ENCODE data around the gene GRPR. TPM values are rescaled to one million over a fixed set of nuclear protein-coding genes. Genes with fewer than 3 reads are reported as not detected.
A peak's percentile ranks its signal among the peaks of the same experiment; 100 is the strongest.

GRPR gene
- total RNA-seq, result 0.41 TPM

DNA sequence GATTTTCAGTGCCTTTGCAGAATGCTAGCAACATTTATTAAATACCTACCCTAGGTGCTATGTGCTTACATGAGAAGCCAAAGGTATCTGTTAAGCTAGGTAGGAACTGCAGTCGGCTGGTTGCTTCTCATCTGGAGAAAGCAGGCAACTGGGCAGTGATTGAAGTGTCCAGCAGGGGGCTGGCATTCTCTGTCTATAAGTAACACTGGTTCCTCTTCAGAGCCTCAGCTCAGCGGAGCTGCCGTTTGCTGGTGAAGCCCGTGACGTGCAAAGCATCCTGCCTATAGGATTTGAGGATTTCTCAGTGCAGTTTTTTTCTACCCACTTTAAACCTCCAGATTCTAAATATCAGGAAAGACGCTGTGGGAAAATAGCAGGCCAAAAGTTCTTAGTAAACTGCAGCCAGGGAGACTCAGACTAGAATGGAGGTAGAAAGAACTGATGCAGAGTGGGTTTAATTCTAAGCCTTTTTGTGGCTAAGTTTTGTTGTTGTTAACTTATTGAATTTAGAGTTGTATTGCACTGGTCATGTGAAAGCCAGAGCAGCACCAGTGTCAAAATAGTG is at the start of gene GRPR:
GRPR (plus strand) TSS at position 344 of the 565 bp plus-strand sequence. CDS start 389 bp downstream, outside the sequence.
- FAIRE-seq (no peak), DNase-seq (ENCODE audit: low spot score in 2 of 2) (peak in 1 of 2 donors; percentile 16)

DNA sequence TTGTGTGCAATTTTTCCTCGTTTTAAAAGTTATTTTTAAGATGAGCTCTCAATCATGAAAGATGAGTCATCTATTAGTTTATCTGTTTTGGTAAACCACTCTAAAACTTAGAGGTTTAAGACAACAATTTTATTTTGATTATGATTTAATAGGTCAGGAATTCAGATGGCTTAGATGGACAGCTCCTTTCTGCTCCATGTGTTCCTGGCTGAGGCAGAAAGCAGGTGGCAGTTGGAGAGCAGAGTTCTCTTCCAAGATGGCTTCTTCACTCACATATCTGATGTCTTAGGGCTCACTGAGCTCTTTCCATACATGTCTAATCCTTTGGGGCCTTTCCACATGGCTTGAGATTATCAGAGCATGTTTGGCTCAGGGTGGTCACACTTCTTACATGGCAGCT is 48.3 kb upstream of the GRPR start:
- FAIRE-seq (no peak), DNase-seq (ENCODE audit: low spot score in 2 of 2) (no peak)

DNA sequence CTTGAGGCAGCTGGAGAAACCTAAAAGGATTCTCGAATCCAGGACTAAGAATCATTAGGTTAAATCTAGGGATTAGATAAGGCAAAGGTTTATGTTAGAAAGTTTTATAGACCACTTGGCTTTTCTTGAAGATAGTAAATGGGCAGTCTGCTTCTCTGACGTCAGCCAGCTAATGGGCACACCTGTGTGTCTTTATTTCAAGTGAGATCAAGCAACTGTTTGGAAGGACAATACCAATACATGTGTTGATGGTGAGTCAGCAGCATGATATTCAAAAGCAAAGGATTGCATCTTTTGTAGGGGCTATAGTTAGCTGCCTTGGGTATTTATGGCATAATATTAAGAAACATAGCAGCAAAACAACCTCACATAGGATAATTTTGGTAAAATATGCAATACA is 46.5 kb upstream of the GRPR start:
- FAIRE-seq (no peak), DNase-seq (ENCODE audit: low spot score in 2 of 2) (no peak)

DNA sequence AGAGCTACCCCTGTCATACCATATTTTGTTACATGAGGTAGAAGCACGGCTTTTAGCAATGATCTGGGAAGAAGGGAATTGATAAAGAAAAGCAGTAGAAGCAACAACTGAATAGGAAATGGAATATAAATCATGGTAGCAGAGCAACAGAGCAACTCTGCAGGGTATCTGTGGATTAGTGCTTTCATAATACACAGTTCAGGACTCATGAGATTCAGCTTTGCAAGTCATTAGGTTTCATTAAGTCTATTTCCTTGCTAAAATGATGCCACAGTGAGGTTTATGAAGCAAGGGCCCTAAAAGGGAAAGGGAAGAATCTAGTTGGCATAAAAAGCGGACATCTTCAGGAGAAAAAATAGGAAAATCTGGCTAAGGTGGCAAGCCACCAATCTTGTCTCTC is 45.6 kb upstream of the GRPR start:
- FAIRE-seq, result no peak
- no peak for DNase-seq (ENCODE audit: low spot score in 2 of 2)

DNA sequence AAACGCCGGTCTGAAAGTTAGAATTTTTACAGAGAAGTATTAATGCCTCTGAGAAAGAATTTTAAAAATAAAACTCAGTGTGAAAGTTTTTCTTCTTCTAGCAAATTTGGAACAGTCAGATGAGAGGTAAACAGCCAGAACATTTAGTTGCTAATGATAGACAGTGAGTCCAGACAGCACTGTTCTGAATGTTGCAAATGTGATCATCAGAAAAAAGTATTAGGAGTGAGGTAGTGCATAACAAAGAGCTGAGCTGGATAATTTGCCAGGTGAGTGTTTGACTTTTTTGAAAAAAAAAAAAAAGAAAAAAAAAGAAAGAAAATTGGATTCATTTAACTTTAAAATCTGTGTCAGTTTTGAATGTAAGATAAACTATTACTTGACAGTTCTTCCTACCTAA is 42.0 kb upstream of the GRPR start:
- no peak for DNase-seq (ENCODE audit: low spot score in 2 of 2)
- FAIRE-seq, result no peak

DNA sequence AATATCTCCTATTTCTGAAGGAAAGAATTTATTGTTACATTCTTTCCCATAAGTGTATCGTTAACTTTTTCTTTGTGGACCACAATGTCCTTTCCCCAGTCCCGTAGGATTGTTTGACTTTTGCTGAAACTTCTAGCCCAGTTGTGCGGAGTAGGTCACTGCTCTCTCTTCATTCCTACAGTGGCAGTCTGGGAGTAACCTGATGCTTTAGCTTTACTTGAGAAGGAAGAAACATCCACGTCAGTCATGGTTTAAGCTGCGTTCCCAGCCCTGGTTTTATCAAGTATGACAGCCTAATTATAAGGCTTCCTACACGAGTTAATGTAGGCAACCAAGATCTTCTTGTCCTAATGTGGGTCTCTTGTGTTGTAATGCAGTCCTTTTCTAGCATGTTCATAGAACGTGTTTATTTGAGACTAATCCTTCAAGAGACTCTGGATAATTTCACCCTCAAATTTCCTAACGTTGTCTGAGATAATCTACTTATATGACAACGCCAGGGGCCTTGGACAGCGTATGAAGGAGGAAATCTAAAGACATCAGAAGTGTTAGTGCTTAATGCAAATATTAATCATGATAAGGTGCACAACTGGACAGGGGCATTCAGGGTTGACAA is 40.8 kb upstream of the GRPR start:
- no peak for DNase-seq (ENCODE audit: low spot score in 2 of 2)
- FAIRE-seq, result no peak

DNA sequence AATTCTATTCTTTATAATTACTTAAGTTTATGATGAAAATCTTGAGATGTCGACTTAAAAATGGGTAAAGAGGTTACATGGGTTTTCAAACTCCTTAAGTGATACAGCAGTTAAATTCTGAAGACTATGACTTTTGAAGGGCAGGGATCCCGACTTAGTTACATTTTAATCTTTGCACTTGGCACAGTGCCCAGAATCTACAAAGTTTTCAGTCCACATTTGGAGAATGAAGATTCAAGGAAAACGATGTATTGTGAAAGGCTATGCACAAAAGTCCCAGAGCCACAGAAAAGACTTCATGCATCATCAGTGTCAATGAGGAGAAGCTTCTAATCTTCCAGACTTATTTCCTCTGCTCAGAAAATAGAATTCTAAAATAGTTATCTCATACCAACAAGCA is 36.3 kb upstream of the GRPR start:
- DNase-seq (ENCODE audit: low spot score in 2 of 2), result no peak

DNA sequence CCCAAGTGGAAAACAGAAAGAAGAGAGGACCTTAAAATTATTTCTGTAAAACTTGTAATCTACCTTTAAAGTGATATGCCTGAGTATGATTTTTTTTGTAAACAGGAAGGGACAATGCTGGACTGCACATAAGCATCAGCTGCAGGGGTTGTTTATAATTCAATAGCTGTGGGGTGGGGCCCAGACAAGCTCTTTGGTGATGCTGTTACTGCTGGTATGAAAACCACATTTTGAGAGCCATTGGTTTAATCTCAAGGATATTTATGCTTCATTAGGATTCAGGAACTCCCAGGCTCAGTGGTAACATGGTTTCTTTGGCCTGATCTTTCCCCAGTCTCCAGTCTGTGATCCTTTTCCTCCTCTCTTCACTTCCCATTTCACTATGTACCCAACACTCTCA is 34.3 kb upstream of the GRPR start:
- FAIRE-seq (no peak), DNase-seq (ENCODE audit: low spot score in 2 of 2) (no peak)

More for the DNA sequence above, 36.3 kb upstream of the GRPR start:
- FAIRE-seq, result no peak

DNA sequence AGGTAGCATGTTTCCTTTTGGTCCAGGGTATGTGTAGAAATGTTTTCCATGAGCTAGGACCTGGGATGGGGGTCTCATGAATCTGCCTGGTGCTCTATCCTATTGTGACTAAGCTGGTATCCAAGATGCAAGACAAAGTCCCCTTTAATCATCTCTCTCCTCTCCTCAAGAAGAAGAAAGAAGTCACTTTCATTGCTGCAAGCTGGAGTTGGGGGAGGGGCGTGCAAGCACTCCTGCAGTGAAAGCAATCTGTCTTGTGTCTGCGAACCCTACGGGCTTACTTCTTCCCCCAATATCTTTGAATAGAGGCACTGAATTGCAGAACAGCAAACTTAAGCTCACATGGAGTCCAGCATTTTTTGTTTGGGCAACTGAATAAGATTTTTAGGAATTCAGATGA is 27.2 kb upstream of the GRPR start:
- FAIRE-seq (no peak), DNase-seq (ENCODE audit: low spot score in 2 of 2) (no peak)

DNA sequence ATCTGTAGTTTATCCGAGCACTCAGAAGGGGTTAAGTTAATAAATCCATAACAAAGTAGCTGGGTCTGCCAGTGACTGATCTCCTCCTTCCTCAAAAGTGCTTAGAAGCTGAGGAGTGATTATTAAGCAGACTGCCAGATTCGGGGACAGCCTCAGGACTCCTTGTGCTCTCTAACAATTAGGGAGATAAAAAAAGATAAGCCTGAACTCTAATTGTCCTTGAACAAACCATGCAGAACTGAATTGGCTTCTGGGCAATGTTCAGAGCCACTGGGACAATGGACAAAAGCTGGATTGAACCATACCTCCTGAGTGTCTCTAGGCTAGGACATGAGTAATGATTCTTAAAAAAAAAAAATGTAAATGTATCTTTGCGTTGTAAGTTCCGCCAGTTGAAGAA is 22.7 kb upstream of the GRPR start:
- no peak for FAIRE-seq
- DNase-seq (ENCODE audit: low spot score in 2 of 2), result no peak

DNA sequence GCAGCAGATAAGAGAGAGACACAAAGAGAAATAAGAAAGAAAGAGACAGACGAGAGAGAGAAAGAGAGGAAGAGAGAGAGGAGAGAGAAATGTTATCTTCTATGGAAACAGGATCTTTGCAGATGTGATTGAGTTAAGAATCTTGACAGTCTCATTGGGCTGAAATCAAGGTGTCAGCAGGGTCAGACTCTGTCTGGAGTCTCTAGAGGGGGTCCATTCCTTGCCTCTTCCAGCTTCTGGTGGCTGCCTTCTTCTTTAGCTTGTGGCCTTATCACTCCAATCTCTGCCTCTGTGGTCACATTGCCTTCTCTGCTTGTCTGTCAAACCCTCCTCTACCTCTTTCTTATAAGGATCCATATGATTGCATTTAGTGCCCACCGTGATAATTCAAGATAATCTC is 21.8 kb upstream of the GRPR start:
- DNase-seq (ENCODE audit: low spot score in 2 of 2) (no peak), FAIRE-seq (no peak)

DNA sequence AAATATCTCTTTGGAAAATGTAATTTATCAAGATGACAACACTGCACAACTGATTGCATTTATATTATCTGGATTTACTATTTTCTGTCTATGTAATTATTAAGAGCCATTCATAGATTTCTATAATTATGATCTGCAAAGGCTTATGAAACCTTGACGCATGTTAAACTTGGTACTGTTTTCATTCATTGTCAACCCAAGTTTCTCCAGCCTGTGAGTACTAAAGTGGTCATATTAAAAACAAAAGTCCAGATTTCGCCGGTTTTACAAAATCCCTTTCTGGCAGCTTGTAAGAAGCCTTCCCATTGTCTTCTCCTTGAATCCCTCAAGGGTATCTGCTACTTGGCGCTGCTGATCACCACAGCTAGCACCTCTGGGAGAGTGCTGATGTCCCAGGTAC is 19.7 kb upstream of the GRPR start:
- FAIRE-seq (no peak), DNase-seq (ENCODE audit: low spot score in 2 of 2) (no peak)

DNA sequence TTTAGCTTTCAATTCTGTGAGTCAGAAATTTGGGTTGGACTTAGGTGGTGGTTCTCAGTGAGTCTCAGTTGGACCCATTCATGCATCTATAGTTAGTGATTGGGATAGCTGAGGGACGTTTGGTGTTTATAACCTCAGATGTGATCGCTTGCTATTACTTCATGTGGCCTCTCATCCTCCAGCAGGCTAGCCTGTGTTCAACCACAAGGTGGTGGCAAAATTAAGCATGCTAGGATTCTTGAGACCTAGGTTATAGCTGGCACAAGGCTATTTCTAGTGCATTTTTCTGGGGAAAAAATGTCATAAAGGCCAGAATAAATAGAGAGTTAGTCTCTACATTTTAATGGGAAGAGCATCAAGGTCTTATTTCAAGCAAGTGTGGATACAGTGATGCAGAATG is 10.9 kb upstream of the GRPR start:
- no peak for FAIRE-seq
- DNase-seq (ENCODE audit: low spot score in 2 of 2), result no peak

DNA sequence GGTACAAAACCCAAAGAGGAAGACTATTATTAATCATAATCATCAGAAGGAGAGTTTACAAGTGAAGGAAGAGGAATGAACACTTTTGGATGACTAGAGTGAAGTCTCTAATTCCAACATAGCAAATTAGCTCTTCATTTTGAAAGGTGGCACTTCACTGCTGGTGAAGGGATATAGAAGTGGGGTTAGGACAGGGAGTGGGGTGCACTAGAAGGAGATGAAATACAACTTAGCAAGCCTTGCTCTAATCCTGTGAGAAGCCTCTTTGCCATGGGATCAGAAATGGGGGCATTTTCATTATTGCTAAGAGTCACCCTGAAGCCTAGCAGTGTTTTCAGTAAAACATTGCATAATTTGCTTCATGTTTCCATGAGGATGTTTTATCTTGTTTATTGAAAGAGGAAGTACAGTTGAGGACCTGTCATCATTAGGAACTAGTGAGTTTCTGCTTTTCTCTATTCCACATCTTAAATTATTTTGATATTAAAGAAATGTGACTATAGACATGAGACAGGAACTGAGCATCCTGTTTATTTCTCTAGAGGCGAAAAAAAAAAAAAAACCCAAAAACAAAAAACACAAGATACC is 9.3 kb upstream of the GRPR start:
- FAIRE-seq (no peak), DNase-seq (ENCODE audit: low spot score in 2 of 2) (no peak)

DNA sequence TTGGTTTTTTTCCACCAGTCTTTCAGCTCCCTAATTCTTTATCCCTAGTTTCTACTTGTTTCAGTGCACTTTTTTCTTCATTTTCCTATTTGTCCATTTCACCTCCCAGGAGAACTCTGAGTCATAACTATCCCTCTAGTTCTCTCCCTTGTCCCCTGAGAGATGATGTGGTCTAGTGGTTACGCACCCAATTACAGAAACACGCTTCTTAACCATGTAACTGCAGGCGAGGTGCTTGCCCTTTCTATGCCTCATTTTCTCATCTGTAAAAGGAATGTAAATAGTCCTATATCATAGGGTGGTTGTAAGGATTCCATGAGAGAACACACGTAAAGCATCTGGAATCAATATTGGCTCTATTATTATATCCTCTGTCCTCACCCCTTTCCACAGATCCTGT is 8.8 kb upstream of the GRPR start:
- DNase-seq (ENCODE audit: low spot score in 2 of 2) (no peak), FAIRE-seq (no peak)

DNA sequence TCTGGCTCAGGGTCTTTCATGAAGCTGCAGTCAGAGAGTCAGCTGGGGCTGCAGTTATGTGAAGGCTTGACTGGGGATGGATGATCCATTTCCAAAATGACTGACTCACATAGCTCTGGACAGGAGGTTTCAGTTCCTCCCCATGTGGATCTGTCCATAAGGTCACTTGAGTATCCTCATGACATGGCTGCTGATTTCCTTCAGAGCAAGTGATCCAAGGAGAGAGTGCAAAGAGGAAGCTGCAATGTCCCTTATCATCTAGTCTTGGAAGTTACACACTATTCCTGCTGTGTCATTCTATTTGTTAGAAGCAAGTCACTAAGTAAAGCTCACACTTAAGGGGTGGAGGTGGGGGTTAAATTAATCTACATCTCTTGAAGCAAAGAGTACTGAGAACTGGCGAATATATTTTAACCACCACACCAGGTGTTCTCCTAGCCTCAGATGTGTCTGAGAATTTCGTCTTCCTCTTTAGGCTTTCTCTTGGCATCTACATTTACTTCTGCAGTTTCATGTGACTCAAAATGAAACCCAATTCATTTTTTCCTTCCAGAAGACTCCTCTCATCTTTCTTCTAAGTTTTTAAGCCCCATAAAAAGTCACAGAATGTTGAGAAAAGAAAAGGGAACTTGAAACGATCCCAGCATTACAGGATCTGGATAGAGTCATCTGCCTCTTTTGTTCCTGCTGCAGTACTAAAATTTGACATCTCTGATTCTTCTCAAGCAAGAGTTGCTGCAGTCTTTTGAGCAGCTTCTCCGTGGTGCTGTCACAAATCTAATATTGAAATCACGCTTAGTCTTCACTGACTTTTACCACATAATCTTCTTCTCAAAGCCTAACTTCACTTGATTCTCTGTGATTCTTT is 3.8 kb upstream of the GRPR start:
- no peak for FAIRE-seq
- no peak for DNase-seq (ENCODE audit: low spot score in 2 of 2)

DNA sequence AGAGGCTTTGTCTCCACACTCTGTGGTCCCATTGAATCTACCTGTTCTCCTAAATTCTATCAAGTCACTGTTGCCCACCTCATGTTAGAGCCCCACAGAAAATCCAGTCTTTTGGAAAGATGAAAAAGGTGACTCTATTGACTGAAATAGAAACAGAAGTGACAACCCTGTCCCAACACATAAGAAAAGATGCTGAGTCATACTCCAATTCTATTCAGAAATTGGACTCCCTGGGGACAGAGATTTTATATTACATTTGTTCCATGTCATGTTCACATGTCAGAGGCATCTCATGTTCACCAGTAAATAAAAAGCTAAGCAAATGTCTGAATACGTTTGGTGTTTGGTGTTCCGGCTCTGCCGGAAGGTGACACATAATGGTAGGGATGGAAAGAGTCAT is 2.9 kb upstream of the GRPR start:
- FAIRE-seq (no peak), DNase-seq (ENCODE audit: low spot score in 2 of 2) (no peak)

DNA sequence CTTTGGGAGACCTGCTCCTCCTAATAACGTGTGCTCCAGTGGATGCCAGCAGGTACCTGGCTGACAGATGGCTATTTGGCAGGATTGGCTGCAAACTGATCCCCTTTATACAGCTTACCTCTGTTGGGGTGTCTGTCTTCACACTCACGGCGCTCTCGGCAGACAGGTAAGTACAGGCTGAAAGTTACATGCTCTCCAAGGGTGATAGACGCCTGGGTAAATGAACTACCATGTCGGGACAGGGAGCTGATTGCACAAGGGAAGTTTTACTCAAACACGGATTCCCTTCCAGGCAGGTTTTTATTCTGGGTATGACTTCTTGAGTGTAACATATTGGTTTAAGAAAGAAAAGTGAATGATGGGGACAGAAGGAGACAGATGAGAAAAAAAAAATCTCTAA is 836 bp downstream of the GRPR start:
- FAIRE-seq (no peak), DNase-seq (ENCODE audit: low spot score in 2 of 2) (no peak)

DNA sequence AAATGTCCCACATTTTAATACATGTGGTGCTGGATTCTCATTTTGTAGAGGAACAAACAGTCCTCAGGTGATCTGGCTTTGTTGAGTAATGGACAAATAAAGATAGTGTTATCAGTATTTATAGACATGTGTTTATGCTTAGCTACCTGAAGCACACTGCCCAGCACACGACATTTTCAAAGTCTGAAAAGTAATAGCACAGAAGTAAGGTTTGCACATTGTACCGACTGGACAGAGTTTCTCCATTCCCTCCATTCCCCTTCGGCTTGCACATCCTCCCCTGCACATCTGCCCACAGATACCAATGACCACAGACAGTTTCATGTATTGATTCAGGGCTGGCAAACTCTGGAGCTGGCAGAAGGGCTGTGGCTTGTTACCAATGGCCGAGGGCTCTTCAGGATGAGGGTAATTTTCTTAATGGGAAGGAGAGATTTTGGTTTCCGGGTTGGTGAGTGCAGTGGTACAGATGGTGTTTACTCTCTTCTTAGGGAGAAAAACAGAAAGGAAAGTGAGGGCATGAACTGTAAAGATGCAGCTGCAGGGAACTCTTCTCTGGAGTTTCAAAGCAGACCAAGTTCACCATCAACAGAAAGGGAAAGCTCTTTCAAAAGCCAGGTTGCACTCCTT is 2.3 kb downstream of the GRPR start:
- FAIRE-seq (no peak), DNase-seq (ENCODE audit: low spot score in 2 of 2) (no peak)

DNA sequence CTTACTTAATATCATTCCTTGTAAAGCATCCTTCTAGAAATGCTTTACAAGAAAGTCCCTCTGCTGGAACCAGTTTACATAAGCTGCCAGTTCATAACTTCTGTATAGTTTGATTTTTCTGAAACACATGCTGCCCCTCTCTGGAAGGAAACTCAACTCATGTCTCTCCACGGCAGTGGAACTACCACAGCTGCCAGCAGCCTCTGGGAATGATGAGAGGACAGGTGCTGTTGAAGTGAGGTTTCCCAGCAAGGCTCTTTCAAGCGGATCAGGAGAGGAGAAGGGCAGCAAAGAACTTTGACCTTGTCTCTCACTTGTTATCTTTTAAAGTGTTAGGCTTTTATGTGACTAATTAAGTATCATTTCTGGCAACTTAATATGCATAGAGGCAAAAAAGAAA is 7.3 kb downstream of the GRPR start:
- FAIRE-seq (no peak), DNase-seq (ENCODE audit: low spot score in 2 of 2) (no peak)

DNA sequence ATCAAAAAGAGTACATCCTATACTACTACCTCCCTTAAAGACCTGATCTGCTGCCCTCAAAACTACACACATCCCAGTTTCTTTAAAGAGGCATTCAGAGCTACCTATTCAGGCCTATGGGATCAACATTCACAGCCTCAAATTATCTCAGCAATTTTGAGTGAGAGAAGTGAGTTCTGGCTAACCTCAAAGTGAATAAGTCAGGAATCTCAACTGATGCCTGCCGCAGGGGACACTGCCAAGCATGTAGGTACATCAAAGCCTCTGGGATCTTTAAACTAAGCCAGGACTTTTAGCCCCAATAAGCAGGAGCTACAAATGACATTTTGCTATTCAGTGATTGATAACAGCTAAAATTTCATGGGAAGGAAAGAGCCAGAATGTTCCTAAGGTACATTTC is 11.6 kb downstream of the GRPR start:
- DNase-seq (ENCODE audit: low spot score in 2 of 2), result no peak
- no peak for FAIRE-seq
